Hypothalamus (tissue), 51 donors: ENCODE measurements around the gene TMEM131L.
"Not testable (repeated sequence)": the region's sequence is repeated elsewhere in the genome, so short reads cannot be mapped to it uniquely, and the experiment has no call there.

Source experiments
- DNase-seq, 51 donors: peaks; one replicate each; lab custom pipeline; 2025; lab: John Stamatoyannopoulos, UW

Gene TMEM131L

DNA sequence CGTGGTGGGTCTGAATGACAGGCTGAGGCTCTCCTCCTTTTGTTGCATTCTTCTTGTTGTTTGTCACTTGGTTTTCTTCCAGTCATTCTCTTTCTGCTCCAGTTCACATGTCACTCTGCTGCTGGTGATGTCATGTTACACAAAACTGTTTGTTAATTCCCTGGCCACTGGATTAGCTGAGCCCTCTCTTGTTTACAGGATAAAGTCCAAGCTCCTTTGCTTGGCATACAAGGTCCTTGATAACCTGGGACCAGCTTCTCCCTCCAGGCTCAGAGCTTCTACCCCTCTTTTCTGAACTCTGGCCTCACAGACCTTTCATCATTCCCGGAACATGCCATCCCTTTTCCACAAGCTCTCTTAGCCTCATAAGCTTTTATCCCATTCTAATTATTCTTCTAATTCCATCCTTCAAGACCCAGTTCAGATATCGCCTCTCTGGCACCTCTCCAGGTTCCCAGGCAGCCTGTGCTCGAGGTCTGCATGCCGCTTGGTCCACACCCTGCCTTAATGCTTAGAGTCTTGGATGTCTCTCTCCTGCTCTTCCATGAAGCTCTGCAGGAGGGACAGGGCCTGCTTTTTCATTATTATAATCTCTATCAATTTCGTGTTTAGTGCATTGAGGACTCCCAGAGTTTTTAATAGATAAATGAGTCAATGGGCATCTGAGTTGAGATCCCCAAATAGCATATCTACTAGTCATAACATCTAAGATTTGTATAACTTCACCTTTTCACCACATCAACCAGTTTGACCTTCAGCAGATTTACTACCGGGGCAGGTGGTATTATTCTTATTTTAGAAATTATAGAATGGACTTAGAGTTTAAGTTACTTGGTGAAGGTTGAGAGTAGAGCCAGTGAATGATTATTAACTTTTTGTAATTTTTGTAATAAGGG lies 98.7 kb downstream of the TMEM131L start:
- DNase-seq: peak in 17 of 51 donors; percentile 2 to 72 (median 22)

DNA sequence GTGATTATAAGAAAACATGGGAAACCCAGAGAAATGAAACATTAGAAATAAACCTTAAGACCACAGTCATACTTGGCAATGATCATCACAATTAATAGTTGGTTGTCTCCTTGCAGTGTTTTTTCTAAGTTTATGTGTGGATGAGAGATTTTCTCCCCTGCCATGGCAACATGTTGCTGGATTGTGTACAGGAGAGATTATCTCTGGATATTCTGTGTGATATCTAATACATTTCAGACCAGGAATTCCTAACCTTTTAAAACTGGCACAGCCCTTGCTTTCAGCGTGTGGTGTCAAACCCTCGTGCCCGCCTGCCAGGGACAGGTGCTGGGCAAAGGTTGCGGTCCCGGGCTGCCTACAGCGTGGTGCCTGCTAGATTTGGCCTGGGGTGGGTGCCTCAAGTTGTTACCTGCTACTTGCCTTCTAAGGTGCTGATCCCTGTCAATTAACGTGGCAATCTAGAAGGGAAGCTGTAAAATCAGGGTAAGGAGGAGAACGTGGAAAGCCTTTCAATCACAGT lies 100.5 kb downstream of the TMEM131L start:
- no peak for DNase-seq

DNA sequence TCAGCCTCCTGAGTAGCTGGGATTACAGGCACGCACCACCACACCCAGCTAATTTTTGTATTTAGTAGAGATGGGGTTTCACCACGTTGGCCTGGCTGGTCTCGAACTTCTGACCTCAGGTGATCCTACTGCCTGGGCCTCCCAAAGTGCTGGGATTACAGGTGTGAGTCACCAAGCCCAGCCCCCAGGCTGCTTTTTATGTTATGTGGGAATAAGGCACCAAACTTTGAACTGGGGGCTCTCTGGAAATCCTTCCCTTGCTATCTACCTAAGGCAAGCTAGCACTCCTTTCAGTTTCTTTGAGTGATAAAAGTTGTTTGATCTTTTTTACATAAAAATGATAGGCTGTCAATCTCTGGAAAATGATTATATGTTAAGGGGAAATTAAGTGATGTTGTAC lies 101.5 kb downstream of the TMEM131L start:
- not testable (repeated sequence) for DNase-seq

DNA sequence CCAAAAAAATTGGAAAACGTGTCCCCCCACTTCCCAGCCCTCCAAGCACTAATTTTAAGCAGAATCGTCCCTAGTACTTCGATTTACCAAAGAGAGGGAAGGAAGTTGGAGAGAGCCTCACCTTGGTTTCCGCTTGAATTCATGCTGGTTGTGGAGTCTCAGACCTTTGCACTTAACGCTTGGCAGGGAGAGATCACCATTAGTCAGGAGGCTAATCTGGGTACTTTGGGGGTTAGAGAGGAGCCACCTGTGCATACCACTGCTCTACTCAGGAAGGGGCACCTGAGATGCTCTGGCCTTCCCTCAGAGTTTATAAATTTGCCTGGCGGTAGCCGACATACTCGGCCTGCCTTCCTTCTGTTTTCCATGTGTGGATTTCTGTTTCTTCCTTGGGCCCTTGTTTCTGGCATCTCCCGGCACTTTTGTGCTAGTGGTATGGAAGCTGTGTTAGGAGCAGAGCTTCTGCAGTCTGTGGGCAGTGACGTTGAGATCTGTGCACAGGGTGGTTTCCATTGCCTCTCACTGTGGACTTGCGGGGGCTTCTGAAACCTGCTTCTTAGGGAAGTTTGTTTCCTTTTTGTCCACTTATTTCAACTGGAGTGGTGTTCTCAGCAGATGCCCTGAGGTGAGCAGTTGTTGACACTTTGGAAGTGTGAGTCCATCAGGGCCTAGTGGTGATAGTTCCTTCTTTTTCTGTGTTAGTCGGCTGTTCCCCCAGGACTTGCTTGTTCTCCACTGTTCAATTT lies 104.2 kb downstream of the TMEM131L start:
- no peak for DNase-seq

DNA sequence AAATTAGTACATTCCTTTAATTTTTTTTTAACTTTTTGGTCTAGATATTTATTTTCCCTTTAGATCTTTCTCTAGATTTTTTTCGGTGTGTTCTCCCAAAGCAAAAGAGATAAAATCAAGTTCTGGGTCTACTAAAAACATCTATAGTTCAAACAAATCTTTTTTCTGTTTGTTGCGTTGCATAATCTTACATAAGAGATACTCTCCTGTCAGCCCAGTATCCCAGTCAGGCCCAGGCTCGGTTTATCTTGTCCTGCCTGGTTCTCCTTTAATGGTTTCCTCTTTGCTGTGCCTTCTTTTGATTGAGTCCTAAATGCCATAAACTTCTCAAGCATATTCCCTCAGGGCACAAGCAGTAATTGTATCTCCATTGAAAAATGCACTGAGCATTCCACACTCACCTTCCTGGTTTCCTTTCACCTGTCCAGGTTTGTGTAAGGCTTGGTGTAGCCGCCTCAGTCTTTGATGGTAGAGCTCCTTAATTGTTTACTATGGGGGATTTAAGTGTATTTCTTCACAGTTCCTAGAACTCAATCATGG lies 104.9 kb downstream of the TMEM131L start:
- no peak for DNase-seq

GRCh38 chr4:153572609-153573008 lies 106.4 kb downstream of the TMEM131L start:
- no peak for DNase-seq

- no peak for DNase-seq
Observed at GRCh38 chr4:153573221-153573620, 107.1 kb downstream of the TMEM131L start.

DNA sequence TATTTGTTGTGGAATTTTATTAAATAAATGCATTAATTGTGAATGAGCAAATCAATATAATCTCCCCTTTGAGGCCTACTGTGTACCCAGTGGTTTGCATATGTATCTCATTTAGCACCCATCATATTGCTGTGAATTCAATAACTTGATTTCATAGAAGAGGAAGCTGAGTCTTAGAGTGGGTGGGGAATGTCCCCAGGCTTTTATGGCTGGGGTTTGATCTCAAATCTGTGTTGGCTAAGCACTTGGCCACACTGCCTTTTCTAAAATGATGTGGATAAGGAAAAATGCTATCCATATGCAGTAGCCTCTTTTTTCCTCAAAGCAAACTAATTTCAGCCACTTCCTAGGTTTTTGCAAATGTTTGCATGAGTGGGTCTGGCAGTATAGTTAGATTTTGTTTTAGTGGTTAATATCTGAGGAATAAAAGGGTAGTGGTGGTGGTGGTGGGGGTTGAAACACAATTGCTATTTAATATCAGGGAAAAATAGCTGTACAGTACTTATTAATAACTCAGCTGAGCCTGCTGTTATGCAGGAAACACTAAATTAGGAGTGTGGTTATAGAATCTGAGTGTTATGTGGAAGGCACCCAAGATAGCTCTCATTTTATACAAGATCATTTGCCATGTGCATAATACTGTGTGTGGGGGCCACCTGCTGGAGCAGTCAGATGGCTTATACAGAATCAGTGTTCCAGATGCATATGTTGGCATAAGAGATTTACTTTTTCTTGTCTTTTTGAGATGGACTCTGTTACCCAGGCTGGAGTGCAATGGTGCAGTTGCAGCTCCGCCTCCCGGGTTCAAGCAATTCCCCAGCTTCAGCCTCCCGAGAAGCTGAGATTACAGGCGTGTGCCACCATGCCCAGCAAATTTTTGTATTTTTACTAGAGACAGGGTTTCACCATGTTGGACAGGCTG lies 108.0 kb downstream of the TMEM131L start:
- peak in 41 of 51 donors; percentile 1 to 75 (median 25) for DNase-seq

DNA sequence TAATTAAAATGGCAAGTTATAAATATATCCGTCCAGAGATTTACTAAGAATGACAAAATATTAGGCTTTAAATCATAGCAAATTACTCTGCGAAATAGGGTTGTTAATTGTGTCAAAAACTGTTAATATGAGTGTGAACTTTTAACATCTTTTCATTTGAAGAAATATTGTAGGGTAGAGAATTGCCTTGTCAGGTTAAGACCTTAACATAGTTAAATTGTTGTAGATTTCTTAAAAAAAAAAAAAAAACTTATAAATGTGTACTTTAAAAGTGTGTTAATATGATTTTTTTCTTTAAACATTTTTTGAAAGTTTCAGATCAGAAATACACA lies 110.2 kb downstream of the TMEM131L start:
- no peak for DNase-seq

DNA sequence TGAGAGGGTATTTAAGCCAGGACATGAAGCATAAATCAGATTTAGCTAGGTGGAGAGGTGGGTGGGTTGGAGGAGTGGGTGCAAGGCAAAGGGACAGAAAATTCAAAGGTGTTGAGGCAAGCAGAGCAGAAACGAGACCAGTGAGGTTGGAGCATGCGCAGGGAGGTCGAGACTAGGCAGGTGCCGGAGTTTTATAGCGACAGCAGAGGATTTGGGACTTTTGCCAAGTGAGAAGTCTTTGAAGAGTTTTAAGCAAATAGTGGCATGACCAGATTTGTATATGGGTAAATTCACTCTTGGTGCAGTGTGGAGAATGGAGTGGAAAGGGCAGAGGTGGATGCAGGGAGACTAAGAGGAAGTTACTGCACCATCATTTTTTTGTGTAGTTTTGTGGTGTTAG lies 110.9 kb downstream of the TMEM131L start:
- DNase-seq: no peak

DNA sequence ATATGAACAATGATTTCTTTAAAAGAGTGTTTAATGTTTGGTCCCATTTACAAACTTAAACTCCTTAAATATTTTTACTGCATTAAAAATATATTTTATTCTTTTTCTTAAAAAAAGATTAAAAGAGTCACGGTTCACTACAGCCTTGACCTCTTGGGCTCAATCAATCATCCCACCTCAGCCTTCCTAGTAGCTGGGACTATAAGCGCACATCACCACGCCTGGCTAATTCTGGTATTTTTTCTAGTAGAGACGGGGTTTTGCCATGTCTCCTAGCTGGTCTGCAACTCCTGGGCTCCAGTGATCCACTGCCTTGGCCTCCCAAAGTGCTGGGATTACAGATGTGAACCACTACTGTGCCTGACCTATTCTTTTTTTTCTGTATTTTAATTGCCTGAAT lies 113.2 kb downstream of the TMEM131L start:
- no peak for DNase-seq

DNA sequence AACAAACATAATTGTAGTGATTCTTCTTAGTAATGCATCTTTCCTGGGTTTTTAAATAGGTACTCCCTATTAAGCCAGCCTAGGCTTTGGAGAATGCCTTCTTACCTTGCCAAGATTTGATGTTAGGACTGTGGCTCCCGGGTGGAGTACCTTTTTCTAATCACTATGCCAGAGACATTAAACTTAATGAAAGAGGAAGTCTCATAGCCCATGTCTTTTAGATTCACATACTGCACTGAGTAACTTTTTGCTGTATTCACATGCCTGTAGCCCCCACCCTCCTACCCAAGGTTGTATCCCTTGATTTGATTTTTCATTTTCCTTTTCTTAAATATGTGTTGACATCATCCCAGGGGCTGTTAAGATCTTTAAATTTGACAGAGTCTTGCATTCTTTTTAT lies 113.7 kb downstream of the TMEM131L start:
- DNase-seq: no peak

DNA sequence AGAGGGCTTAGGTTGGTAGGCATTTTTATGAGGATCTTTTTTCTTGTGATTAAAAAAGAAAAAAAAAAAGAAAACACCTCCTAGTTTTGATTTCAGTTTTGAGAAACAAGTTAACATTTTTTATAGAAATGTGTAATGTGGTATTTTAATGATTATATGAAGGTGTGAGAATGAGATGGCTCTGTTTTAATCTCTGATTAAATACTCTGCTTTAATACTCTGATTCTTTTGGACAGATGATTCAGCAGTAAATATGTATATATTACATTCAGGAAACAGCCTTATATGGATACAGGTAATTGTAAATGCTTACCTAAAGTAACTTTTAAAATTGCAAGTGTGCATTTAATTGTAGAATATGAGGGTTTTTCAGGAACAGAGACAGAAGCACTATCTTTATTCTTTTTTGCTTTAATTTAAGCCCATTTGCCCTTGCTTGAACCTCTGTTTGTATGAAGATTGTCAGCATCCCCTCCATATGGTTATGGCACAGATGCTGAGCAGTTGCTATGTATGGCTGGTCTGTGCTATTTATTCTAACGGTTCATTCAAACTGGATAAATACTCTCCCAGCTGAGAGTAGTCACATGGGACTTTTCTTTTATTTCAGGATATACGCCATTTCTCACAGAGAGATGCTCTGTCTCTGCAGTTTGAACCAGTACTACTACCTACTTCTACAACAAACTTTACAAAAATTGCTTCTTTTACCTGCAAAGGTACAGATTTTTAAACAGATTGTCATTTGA lies 117.0 kb downstream of the TMEM131L start:
- DNase-seq: no peak

DNA sequence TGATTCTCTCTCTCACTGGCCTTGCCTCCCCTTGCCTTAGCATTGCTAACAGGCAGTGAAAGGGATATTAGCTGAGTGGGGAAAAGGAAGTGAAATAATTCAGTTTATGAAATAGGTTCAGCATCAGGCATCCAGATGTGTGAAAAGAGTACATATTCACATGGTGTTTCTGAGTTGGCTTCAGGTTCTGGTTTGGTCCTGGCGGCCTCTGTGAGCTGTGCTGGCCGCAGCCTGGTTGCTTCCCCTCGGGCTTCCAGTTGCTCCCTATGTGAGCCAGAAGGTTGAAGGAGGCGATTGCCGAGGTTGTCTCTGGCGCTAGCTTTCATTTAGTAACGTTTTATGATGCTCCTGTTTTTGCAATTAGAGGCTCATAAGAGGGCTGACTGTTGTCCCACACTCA lies 118.9 kb downstream of the TMEM131L start:
- no peak for DNase-seq

DNA sequence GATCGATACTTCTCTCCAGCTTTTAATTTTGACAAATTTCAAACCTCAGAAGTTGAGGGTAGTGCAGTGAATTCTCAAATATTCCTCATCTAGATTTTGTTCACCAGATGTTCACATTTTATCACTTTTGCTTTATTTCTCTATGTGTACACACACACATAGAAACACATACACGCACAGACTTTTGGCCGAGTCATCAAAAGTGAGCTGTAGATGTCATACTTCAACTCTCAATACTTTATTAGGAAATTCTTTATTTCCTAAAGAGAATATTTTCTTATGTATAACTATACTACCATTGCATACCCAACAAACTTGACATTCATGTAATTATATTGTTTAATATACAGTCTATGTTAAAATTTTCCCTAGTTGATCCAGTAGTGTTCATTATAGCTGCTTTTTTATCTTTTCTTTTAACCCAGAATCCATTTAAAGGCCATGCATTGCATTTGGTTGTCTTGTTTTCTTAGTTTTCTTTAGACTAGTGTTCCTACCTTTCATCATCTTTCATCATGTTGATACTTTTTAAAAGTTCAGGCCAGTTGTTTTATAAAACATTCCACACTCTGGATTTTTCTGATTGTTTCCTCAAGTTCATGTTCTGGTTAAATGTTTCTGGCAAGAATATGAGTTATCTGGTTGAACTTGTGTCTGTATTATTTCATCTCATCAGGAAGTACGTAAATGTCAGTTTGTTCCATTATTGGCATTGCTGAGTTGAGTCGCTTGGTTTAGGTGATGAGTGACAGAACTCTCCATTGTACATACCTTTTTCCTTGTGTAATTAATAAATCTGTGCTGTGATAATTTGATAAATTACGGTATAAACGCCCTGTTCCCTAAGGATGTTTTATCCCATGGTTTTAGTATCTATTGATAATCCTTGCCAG lies 123.8 kb downstream of the TMEM131L start:
- no peak for DNase-seq

GRCh38 chr4:153591441-153591840 lies 125.3 kb downstream of the TMEM131L start:
- no peak for DNase-seq

DNA sequence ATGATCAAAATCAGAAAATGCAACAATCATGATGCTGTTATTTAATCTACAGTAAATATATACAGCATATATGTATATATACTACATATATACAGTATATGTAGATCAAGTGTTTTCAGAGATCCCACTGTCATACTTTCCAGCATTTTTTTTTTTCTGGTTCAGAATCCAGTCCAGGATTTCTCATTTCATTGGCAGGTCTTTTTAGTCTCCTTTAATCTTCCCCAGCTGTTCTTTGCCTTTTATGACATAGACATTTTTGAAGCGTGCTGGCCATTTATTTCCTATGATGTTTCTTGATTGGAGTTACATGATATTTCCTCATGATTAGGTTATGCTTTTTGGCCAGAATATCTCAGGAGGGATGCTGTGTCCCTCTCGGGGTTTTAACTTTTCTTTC lies 125.9 kb downstream of the TMEM131L start:
- no peak for DNase-seq

- DNase-seq: no peak
Observed at GRCh38 chr4:153593161-153593560, 127.0 kb downstream of the TMEM131L start.

- DNase-seq: no peak
Observed at GRCh38 chr4:153594210-153594609, 128.1 kb downstream of the TMEM131L start.
